Neutrophil (primary cell): ENCODE results near the gene ARHGAP32.
"Not testable (repeated sequence)": the region's sequence is repeated elsewhere in the genome, so short reads cannot be mapped to it uniquely, and the experiment has no call there.

Experiments used
- H3K27ac ChIP-seq: fragments of 200-600 bp; sonication (generic); 2 replicates; pipeline ENCODE4 v1.5.1; 2016; ENCODE audit warnings: mild to moderate bottlenecking, moderate library complexity
- H3K27me3 ChIP-seq: fragments of 200-600 bp; sonication (generic); 2 replicates; pipeline ENCODE4 v1.6.0; 2016; ENCODE audit warnings: mild to moderate bottlenecking
- H3K36me3 ChIP-seq: fragments of 200-600 bp; sonication (generic); 2 replicates; pipeline ENCODE4 v1.5.1; 2017
- H3K4me1 ChIP-seq, 2 experiments: fragments of 200-600 bp in 1 of 2; sonication (generic) in 1 of 2; 1 replicate in 1 of 2; 2 replicates in 1 of 2; pipeline versions ENCODE4 v1.5.1 to v1.6.1; 2013 to 2016; ENCODE audit warnings: low read depth in 1 of 2, low read length in 1 of 2, mild to moderate bottlenecking in 1 of 2, moderate library complexity in 1 of 2; ENCODE audit not compliant: control insufficient read depth in 1 of 2, insufficient read depth in 1 of 2
- H3K4me3 ChIP-seq, 2 experiments: fragments of 200-600 bp in 1 of 2; sonication (generic) in 1 of 2; 1 replicate in 1 of 2; 2 replicates in 1 of 2; pipeline ENCODE4 v1.5.1; 2013 to 2016; ENCODE audit warnings: low read depth in 1 of 2, low read length in 1 of 2, mild to moderate bottlenecking in 1 of 2, moderate library complexity in 1 of 2
- H3K9me3 ChIP-seq: fragments of 200-600 bp; sonication (generic); 2 replicates; pipeline ENCODE4 v1.5.1; 2016
- CTCF ChIP-seq: fragments of 200-600 bp; sonication (generic); IDR thresholded peaks from 2 replicates; pipeline ENCODE4 v1.5.1; 2016; ENCODE audit warnings: antibody characterized with exemption

The ARHGAP32 gene

GRCh38 chr11:129141748-129142523, 50.2 kb downstream of the ARHGAP32 start:
- Histone ChIP-seq H3K4me1 (no peaks in the 10 kb centered on the region), H3K27ac (no peak overlapping the region), H3K36me3 (no peaks in the 10 kb centered on the region), H3K9me3 (no peaks in the 10 kb centered on the region), H3K27me3 (no peaks in the 10 kb centered on the region), H3K4me3 (no peak overlapping the region)
- TF ChIP-seq CTCF = no peak

DNA sequence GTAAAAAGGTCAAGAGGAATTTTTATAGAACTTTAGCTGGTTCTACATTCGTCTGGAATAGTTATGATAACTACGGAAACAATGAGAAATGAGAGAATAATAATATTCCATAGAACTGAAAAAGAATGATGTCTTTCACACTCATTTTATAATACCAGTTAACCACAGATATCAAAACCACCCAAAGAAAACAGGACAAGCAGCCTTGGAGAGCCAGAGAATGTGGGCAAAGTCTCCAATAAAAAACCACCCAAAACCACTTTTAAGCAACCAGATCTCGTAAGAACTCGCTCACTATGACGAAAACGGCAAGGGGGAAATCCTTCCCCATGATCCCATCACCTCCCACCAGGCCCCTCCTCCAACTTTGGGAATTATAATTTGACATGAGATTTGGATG, 60.8 kb downstream of the ARHGAP32 start:
- Histone ChIP-seq H3K4me1 (no peaks in the 10 kb centered on the region), H3K27me3 (no peaks in the 10 kb centered on the region), H3K27ac (no peak overlapping the region), H3K36me3 (no peaks in the 10 kb centered on the region), H3K4me3 (no peak overlapping the region), H3K9me3 (no peaks in the 10 kb centered on the region)
- no peak for TF ChIP-seq CTCF

DNA sequence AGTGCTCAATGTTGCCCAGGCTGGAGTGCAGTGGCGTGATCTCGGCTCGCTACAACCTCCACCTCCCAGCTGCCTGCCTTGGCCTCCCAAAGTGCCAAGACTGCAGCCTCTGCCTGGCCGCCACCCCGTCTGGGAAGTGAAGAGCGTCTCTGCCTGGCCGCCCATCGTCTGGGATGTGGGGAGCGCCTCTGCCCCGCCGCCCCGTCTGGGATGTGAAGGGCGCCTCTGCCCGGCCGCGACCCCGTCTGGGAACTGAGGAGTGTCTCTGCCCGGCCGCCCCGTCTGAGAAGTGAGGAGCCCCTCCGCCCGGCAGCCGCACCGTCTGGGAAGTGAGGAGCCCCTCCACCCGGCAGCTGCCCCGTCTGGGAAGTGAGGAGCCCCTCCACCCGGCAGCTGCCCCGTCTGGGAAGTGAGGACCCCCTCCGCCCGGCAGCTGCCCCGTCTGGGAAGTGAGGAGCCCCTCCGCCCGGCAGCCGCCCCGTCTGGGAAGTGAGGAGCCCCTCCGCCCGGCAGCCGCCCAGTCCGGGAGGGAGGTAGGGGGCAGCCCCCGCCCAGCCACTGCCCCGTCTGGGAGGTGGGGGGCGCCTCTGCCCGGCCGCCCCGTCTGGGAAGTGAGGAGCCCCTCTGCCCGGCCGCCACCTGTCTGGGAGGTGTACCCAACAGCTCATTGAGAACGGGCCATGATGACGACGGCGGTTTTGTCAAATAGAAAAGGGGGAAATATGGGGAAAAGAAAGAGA, 63.1 kb downstream of the ARHGAP32 start:
- not testable (repeated sequence) for H3K9me3 ChIP-seq, H3K4me3 ChIP-seq, H3K4me1 ChIP-seq, H3K36me3 ChIP-seq, H3K27ac ChIP-seq, H3K27me3 ChIP-seq

- no peaks in the 10 kb centered on the region for H3K36me3 ChIP-seq
- H3K4me1 ChIP-seq = no peaks in the 10 kb centered on the region
- no peak overlapping the region for H3K4me3 ChIP-seq
- H3K27me3 ChIP-seq = no peaks in the 10 kb centered on the region
- H3K27ac ChIP-seq = no peak overlapping the region
- no peaks in the 10 kb centered on the region for H3K9me3 ChIP-seq
- no peak for TF ChIP-seq CTCF
Observed at GRCh38 chr11:129119036-129119435, 73.1 kb downstream of the ARHGAP32 start.

GRCh38 chr11:129117595-129118350, 74.4 kb downstream of the ARHGAP32 start:
- H3K4me1 ChIP-seq = no peaks in the 10 kb centered on the region
- no peak overlapping the region for H3K27ac ChIP-seq
- no peaks in the 10 kb centered on the region for H3K9me3 ChIP-seq
- H3K27me3 ChIP-seq = no peaks in the 10 kb centered on the region
- no peaks in the 10 kb centered on the region for H3K36me3 ChIP-seq
- TF ChIP-seq CTCF = no peak
- H3K4me3 ChIP-seq = no peak overlapping the region
